DND-41 (cell line): ENCODE measurements around the gene RASSF7.

Experiments used
- ATAC-seq: fragments of 200-7000 bp; cut with Tn5 transposase; 3 replicates; pipeline ENCODE4 v1.9.1; 2021; ENCODE audit warnings: low read depth; ENCODE audit not compliant: insufficient read depth
- DNase-seq: peaks from one replicate; pipeline ENCODE4 v3.0.0-alpha.2; 2020
- H2AFZ ChIP-seq: 2 replicates; pipeline ENCODE4 v1.6.0; 2012; ENCODE audit warnings: low read depth, low read length
- H3K27ac ChIP-seq: 2 replicates; pipeline ENCODE4 v1.5.1; 2012; ENCODE audit warnings: low read length, inconsistent platforms
- H3K27me3 ChIP-seq: fragments of 200-600 bp; sonication (generic); 2 replicates; pipeline ENCODE4 v1.6.0; 2012; ENCODE audit warnings: low read length, mild to moderate bottlenecking, inconsistent platforms; ENCODE audit not compliant: insufficient read depth, poor library complexity
- H3K36me3 ChIP-seq: 2 replicates; pipeline ENCODE4 v1.5.1; 2012; ENCODE audit warnings: low read length, inconsistent platforms; ENCODE audit not compliant: insufficient read depth
- H3K4me1 ChIP-seq: 2 replicates; pipeline ENCODE4 v1.5.1; 2012; ENCODE audit warnings: mild to moderate bottlenecking, low read length; ENCODE audit not compliant: insufficient read depth
- H3K4me2 ChIP-seq: 2 replicates; pipeline ENCODE4 v1.6.0; 2012; ENCODE audit warnings: mild to moderate bottlenecking, moderate library complexity, low read length, inconsistent platforms; ENCODE audit not compliant: insufficient read depth
- H3K4me3 ChIP-seq, 2 experiments: fragments of 200-600 bp in 1 of 2; shearing (Covaris generic) in 1 of 2; 2 replicates each; pipeline ENCODE4 v1.5.1; 2012 to 2016; ENCODE audit warnings: inconsistent platforms in 2 of 2, low read length in 2 of 2, mild to moderate bottlenecking in 2 of 2, low read depth in 1 of 2, moderate library complexity in 1 of 2
- H3K79me2 ChIP-seq: 2 replicates; pipeline ENCODE4 v1.6.0; 2012; ENCODE audit warnings: low read length, inconsistent platforms; ENCODE audit not compliant: insufficient read depth
- H3K9ac ChIP-seq: 2 replicates; pipeline ENCODE4 v1.6.0; 2012; ENCODE audit warnings: low read depth, mild to moderate bottlenecking, inconsistent platforms, low read length, moderate library complexity
- H3K9me3 ChIP-seq: 2 replicates; pipeline ENCODE4 v1.5.1; 2012; ENCODE audit warnings: low read length, moderate library complexity, mild to moderate bottlenecking, inconsistent platforms; ENCODE audit not compliant: insufficient read depth, severe bottlenecking
- H4K20me1 ChIP-seq: 2 replicates; pipeline ENCODE4 v1.6.0; 2012; ENCODE audit warnings: low read length; ENCODE audit not compliant: insufficient read depth
- CTCF ChIP-seq: IDR thresholded peaks from 2 replicates; pipeline ENCODE4 v1.5.1; 2012; ENCODE audit warnings: borderline replicate concordance, low read length, moderate library complexity, mild to moderate bottlenecking; ENCODE audit not compliant: poor library complexity, severe bottlenecking; ENCODE audit errors: extremely low read depth
- EZH2 ChIP-seq: IDR thresholded peaks from 3 replicates; pipeline ENCODE4 v1.6.1; 2012; ENCODE audit warnings: borderline replicate concordance, low read depth, mild to moderate bottlenecking, moderate library complexity, low read length, inconsistent platforms; ENCODE audit not compliant: severe bottlenecking

The RASSF7 gene

DNA sequence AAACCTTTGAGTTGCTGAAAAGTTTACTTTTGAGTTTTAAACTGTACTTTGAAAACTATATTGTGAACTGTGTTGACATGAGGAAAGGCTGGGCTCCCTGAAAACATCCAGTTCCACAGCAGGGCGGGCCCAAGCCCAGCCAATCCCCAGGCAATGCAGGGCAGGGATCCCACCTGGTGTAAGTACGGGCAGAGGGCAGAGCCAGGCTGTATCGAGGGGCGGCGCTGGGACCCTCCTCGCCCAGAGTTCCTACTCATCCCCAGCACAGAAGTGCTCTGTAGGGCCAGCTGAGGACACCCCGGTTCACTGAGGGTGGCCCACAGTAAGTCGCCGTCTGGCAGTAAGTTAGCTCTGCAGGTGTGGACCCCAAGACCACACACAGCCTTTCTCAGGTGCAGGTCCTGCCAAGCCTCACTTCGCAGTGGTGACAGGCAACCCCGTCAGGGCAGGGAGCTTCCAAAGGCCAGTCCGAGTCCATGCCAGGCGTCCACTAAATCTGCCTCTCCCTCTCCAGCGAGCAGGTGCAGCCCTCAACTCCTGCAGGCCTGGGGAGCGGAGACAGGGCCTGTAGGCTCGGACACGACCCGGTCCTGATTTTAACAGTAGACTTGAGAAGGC, 6.3 kb downstream of the RASSF7 start:
- H3K27me3 ChIP-seq: no peaks in the 10 kb centered on the region
- H3K79me2 ChIP-seq: peaks cover 13% of the 10 kb centered on the region; the same call in 1 of the 2 replicates
- ATAC-seq (no peak), DNase-seq (no peak)
- H3K36me3 ChIP-seq: peaks cover 44% of the 10 kb centered on the region
- TF ChIP-seq CTCF (no peak), EZH2 (no peak)
- H3K9me3 ChIP-seq: no peaks in the 10 kb centered on the region
- H2AFZ ChIP-seq: no peak overlapping the region
- H3K4me1 ChIP-seq: peaks cover 41% of the 10 kb centered on the region
- H3K9ac ChIP-seq: peak overlapping the region; percentile 96
- H3K27ac ChIP-seq: peak overlapping the region; percentile 40; the same call in 1 of the 2 replicates
- H3K4me2 ChIP-seq: peak overlapping the region; percentile 88
- peak overlapping the region; percentile 33 to 76; a peak in 3 of 4 replicates for H3K4me3 ChIP-seq
- peaks cover 35% of the 10 kb centered on the region for H4K20me1 ChIP-seq

GRCh38 chr11:567629-568292, 7.0 kb downstream of the RASSF7 start:
- Histone ChIP-seq H3K9ac (peak overlapping the region; percentile 96), H4K20me1 (peaks cover 28% of the 10 kb centered on the region), H3K79me2 (peaks cover 13% of the 10 kb centered on the region; the same call in 1 of the 2 replicates), H3K27ac (peak overlapping the region; percentile 40; the same call in 1 of the 2 replicates), H3K4me2 (peak overlapping the region; percentile 88), H3K4me3 (peak overlapping the region; percentile 33 to 76), H3K9me3 (no peaks in the 10 kb centered on the region), H3K36me3 (peaks cover 38% of the 10 kb centered on the region), H3K27me3 (no peaks in the 10 kb centered on the region), H3K4me1 (peaks cover 35% of the 10 kb centered on the region), H2AFZ (peak overlapping the region; percentile 43; the same call in 1 of the 2 replicates)
- no peak for TF ChIP-seq CTCF
- no peak for TF ChIP-seq EZH2
- DNase-seq: no peak
- no peak; the same call in 2 of the 3 replicates for ATAC-seq

DNA sequence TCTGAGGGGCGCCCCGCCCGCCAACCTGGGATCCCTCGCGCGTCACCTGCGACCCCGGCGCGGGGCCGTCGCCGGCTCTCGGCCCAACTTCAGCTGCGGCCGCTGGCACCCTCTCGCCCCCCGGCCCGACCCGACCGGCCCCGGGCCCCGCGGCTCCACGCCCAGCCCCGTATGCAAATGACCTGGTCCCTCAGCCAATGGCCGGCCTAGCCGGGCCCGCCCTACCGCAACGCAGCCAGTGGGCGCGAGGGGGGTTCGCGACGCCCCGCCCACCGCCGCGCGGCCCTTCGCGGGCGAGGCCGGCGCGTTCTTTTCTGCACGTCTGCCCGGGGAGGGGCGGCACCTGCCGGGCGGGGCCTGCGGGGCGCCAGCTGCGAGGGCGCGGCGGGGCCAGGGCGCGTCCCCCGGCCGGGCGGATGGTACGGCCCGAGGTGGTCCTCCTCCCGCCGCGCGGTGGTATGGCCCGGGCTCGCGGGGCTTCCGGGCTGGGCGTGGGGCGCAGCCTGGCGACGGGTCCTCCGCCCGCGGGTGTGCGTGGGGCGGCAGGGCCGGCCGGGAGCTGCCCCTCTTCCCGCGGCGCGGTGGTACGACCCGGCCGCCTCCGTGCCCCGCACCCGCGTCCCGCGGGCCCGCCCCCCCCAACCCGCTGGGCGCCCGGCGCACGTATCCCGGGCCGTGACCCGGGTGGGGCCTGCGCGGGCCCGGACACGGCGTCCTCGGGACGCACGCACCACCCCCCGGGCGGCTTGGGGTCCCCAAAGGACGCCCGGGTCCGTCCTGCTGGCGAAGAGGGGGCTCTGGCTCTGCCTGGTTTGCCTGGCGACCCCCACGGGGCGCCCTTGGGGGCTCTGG, 7.8 kb downstream of the RASSF7 start:
- no peak for TF ChIP-seq CTCF
- no peak for TF ChIP-seq EZH2
- Histone ChIP-seq H3K4me1 (peaks cover 34% of the 10 kb centered on the region), H3K27ac (peak overlapping the region; percentile 64), H4K20me1 (peaks cover 21% of the 10 kb centered on the region), H3K4me2 (peak overlapping the region; percentile 88), H3K79me2 (peaks cover 13% of the 10 kb centered on the region; the same call in 1 of the 2 replicates), H3K9ac (peak overlapping the region; percentile 96), H3K27me3 (no peaks in the 10 kb centered on the region), H2AFZ (peak overlapping the region; percentile 70; the same call in 1 of the 2 replicates), H3K9me3 (no peaks in the 10 kb centered on the region), H3K36me3 (peaks cover 30% of the 10 kb centered on the region), H3K4me3 (peak overlapping the region; percentile 59 to 76)
- DNase-seq (peak; percentile 97), ATAC-seq (peak; percentile 93)
